NCI-H460 (cell line): Measurements from ENCODE around the gene AKR1C8. TPM values are rescaled to one million over a fixed set of nuclear protein-coding genes. Genes with fewer than 3 reads are reported as not detected.
"Not testable (repeated sequence)": the region's sequence is repeated elsewhere in the genome, so short reads cannot be mapped to it uniquely, and the experiment has no call there.

Experiments used
- DNase-seq: peaks from one replicate; pipeline ENCODE4 v3.0.0-alpha.2; 2016; ENCODE audit warnings: low read depth; ENCODE audit errors: extremely low read depth
- total RNA-seq: library from RNA; depleted of rRNA; stranded (reverse); fragments of >200 nt; shearing (Covaris generic); gene quantifications from 2 replicates; pipeline ENCODE4 v1.2.3, GENCODE V29; 2014

AKR1C8 gene
- total RNA-seq, 1 experiment from 2014 or later, result 0.10 TPM

- not testable (repeated sequence) for DNase-seq
Observed at GRCh38 chr10:5175581-5175980, 9.4 kb downstream of the AKR1C8 start.

- DNase-seq, result no peak
Observed at GRCh38 chr10:5168897-5169420, 16.0 kb downstream of the AKR1C8 start.

- DNase-seq, result no peak
Observed at GRCh38 chr10:5165738-5166137, 19.2 kb downstream of the AKR1C8 start.

DNA sequence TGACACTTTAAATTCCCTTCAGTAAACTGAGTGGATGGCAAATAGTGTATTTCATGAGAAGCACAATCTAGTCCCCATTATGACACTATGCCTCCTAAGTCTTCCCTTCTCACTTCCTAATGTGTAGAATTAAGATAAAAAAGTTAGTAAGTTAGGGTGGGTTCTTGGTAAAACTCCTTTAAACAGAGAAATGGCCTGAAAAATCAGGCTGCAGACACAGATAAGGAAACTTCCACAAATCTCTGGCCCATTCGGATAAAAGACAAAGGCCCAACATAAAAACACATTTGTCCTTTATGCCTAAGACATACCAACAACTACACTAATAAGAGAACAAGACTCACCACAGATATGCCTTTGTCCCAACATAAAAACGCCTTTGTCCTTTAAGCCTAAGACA, 21.5 kb downstream of the AKR1C8 start:
- no peak for DNase-seq

DNA sequence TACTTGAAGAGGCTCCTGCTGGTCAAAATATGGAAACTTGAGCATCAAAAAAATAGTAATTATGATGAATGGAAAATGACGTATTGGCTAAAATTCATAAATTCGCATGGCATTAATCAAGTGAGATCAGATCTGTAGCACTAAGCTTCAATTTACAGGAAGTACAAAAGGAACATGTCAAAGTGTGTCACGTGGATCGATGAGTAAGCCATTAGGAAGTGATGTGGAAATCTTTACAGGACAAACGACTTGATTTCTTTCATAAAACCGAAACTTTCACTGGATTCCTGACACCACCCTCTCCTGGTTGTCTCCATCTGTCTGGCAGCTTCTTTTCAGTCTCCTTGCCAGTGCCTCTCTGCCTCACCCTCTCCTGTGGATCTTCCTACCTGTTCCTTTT, 25.8 kb downstream of the AKR1C8 start:
- no peak for DNase-seq

DNA sequence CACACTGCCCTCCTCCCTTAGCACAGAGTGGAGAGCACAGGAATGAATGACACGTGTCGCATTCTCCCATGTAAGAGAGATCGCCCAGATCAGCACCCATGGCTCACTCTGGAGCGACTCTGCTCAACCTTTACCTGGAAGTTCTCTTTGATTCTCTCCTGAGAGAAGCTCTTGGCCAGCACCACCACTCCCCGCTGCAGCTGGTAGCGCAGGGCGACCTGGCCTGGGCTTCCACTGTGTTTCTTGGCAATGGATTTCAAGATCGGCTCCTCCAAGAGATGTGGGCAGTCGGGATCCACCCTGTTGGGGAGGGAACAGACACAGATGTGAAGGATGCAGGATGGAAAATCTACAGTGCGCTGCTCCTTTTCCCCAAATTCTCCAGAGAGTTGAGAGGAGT, 27.4 kb downstream of the AKR1C8 start:
- no peak for DNase-seq

GRCh38 chr10:5155951-5156350, 29.0 kb downstream of the AKR1C8 start:
- DNase-seq, result no peak

GRCh38 chr10:5151076-5151475, 33.9 kb downstream of the AKR1C8 start:
- DNase-seq, result no peak

DNA sequence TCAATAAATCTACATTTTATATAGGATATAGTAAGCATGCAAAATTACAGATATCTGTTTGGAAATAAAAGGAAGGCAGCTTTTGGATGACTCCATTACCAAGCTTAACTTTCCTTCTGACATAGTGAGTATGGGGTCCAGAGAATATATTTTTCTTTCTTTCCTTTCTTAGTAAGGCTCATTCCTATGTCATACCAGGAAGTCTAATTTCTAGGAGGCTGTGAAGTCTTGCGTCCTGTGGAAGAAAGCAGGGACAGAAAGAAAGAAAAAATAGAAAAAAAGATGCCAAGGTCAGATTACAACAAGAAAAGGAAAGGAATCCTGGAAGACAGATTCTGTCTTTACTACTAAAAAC, 36.3 kb downstream of the AKR1C8 start:
- DNase-seq, result no peak

DNA sequence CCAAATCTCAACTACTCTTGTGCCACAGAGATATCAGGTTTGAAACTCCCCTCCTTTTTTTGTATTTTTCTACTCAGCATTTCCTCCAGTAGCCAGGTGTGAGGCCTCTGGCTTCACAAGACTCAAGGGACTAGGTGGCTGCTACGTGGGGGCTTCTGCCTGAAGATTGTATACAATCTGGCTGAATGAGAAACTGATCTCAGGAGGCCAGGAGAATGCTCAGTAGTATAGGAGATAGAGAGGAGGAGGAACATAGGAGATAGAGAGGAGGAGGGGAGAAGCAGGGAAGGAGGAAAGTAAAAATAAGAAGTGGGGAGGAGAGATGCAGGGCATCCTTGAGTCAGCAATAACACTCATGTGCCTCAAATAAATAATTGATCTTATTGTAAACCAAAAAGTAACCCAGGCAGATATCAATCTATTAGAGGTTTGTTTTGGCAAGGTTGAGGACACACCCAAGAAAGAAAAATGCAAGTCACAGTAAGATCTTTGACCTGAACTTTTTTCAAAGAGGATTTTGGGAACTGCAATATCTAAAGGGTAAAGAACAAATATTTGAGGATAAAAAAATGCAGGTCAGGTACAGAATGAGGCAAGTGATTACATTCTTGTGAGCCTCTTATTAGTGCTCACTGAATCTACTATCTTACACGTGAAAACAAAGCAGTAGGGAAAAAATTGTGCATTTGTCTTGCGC, 36.8 kb downstream of the AKR1C8 start:
- no peak for DNase-seq

GRCh38 chr10:5147255-5147980, 37.5 kb downstream of the AKR1C8 start:
- no peak for DNase-seq

DNA sequence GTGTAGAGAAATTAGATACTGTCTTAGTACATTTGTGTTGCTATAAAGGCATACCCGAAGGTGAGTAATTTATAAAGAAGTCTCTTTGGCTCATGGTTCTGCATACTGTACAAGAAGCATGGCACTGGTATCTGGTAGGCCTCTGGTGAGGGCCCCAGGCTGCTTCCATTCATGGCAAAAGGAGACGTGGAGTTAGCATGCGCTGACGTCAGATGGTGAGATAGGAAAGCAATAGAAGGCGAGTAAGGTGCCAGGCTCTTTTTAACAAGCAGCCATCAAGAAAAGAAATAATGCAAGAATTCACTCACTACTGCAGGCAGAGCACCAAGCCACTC, 38.1 kb downstream of the AKR1C8 start:
- no peak for DNase-seq

DNA sequence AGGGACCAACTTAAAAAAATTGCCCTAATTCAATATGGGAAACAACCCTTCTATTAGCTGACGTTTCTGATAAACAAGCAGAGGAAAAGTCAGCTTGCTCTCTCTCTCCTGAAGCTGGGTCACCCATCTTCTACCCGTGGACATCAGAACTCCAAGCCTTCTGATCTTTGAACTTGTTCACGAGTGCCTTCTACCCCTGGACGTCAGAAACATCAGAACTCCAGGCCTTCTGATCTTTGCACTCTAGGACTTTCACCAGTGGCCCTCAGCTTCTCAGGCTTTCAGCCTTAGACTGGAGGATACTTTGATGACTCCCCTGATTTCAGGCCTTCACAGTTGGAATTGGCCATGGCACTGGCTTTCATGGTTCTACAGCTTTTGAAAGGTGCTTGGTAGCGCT, 41.8 kb downstream of the AKR1C8 start:
- DNase-seq, result no peak

DNA sequence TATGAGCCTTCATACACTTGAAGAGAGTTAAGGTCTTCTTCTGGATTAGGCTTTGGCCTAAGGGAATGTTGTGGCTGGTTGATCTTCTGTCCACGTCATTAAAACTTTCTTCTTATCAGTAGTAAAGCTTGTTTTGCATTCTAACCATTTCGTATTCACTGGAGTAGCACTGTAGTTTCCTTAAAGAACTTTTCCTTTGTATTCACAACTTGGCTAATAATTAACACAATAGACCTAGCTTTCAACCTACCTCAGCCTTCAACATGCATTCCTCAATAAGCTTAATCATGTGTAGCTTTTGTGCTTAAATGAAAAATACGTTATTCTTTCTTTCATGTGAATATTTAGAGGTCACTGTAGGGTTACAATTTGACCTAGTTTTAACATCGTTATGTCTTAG, 42.8 kb downstream of the AKR1C8 start:
- no peak for DNase-seq

GRCh38 chr10:5137699-5138098, 47.3 kb downstream of the AKR1C8 start:
- DNase-seq, result not testable (repeated sequence)

DNA sequence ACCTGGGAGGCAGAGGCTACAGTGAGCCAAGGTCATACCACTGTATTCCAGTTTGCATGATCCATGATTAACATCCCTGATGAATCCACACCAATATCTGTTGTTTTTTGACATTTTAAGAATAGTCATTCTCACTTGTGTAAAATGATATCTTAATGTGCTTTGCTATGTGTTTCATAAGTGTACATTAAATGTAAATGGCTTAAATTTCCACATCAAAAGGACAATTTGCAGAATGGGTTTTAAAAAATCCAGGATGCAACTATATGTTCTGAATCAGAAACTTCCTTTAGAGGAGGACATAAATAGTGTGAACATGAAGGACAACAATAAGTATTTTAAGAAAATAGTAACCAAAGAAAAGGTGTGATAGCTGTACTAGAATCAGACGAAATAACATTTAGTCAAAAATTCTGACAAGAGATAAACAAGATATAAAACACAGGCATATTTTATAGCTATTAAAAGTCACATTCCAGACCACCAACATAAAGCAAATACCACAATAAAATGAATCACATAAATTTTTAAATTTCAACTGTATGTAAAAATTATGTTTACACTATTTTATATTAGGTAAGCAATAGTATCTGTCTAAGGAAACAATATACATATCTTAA, 48.4 kb downstream of the AKR1C8 start:
- DNase-seq, result no peak

- DNase-seq, result no peak
Observed at GRCh38 chr10:5135581-5135980, 49.4 kb downstream of the AKR1C8 start.

DNA sequence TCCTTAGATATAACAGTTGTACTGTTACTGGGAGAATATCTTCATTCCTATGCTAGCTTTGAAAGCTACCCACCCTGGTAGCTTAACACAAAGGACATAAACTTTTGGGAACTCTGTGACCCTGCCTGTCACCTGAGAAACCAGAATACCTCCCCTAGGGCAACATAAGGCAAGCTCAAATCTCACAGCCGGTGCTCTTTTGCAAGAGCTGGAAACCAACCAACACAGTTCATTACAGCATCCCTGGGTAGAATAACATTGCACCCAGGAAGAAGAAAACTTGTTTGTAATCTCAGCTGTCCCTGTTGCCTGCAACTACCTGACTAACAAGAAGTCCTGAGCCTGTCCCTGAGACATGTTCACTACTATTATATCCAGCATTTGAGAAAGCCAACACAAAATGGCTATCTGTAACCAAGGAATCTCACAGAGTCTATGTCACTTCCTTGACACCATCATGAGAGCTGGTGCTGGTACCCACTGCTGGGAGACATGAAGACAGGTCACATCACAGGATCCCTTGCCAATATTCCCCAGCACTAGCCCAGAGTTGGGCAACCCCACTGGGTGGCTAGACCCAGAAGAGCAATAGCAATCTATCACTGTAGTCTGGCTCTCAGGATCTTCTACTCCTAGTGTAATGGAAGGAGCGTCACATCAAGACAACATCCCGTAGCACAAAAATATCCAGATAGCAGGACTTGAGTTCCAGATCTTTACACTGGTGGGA, 59.5 kb downstream of the AKR1C8 start:
- no peak for DNase-seq

GRCh38 chr10:5123886-5124285, 61.1 kb downstream of the AKR1C8 start:
- DNase-seq, result no peak

DNA sequence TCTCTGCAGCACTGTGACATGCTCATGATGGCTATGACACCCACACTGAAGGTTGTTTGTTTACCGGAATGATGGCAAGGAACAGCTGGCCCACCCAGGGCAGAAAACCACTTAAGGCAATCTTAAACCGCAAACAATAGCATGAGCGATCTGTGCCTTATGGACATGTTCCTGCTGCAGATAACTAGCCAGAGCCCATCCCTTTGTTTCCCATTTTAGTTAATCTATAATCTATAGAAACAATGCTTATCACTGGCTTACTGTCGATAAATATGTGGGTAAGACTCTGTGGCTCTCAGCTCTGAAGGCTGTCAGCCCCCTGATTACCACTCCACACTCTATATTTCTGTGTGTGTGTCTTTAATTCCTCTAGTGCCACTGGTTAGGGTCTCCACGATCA, 65.0 kb downstream of the AKR1C8 start:
- DNase-seq, result not testable (repeated sequence)

DNA sequence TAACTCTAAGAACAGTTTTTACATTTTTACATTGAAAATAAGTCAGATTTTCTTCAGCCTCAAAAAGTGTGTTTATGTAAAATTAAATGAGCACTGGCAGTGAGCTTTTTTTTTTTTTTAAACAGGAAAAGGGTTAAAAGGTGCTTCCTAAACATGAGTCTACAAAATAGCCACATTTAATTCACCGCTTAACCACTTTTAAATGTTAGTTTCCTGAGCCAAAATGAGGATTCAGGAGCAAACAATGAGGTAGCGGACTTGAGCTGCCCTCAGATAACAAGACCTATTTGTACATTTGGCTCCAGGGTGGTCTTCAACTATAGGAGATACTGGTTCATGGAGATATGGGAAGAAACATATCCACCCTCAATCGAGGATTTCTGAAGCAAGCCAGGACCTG, 67.9 kb downstream of the AKR1C8 start:
- no peak for DNase-seq
